ENCODE results near the gene SMPX. TPM values are rescaled to one million over a fixed set of nuclear protein-coding genes. Genes with fewer than 3 reads are reported as not detected.

Gene SMPX
- total and polyA plus RNA-seq, 2 of the 4 experiments (the other 2 are of a cell fraction), result not detected

DNA sequence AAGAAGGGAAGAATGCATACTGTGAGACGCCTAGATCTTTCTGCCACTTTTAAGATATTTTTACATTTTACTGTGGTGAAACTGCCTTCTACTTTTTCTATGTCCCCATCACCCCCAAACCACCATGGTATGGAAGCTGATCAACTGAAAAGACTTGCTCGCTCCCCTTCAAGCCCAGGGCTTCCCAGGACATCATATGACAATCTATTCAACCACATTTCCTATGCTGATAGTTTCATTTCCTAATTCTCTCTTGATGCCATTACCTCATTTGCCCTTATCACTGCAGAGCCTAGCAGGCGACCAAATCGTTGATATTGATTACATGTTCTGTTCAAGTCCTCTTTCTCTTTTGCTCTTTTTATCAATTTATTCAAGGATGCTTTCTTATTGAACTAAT, 59.6 kb downstream of the SMPX start:
- Histone ChIP-seq H3K79me1 (ENCODE audit: low read depth in 1 of 2, low read length in 2 of 2) (no peaks in the 10 kb centered on the region), H3K14ac (replicated peaks; ENCODE audit: low read depth, low read length) (no peak overlapping the region), H2AK9ac (replicated peaks; ENCODE audit: low read depth, low read length, poor library complexity) (no peak overlapping the region), H3K9me3 (ENCODE audit: control insufficient read depth, insufficient read depth, low read length) (no peaks in the 10 kb centered on the region), H3K27me3 (ENCODE audit: control insufficient read depth, insufficient read depth, low read length) (peaks cover 2% of the 10 kb centered on the region; the same call in 1 of the 2 replicates), H2BK15ac (ENCODE audit: low read depth, low read length) (no peak overlapping the region), H4K8ac (ENCODE audit: low read depth in 2 of 2, low read length in 2 of 2) (no peak overlapping the region), H3K4ac (ENCODE audit: low read depth, low read length) (no peak overlapping the region), H2AFZ (replicated peaks; ENCODE audit: low read length, poor library complexity) (no peak overlapping the region), H2BK120ac (ENCODE audit: low read depth, low read length) (no peak overlapping the region), H2AK5ac (ENCODE audit: low read depth, low read length) (no peak overlapping the region), H3K4me2 (ENCODE audit: low read depth, low read length) (no peak overlapping the region), H3K36me3 (ENCODE audit: control insufficient read depth, insufficient read depth, low read length) (no peaks in the 10 kb centered on the region), H4K5ac (ENCODE audit: low read depth, low read length) (no peak overlapping the region), H3K4me1 (ENCODE audit: control insufficient read depth, insufficient read depth, low read length) (no peaks in the 10 kb centered on the region), H4K91ac (ENCODE audit: insufficient read depth, low read depth, low read length) (no peak overlapping the region), H3K9ac (ENCODE audit: low read depth, low read length) (no peak overlapping the region), H3K56ac (ENCODE audit: extremely low read depth, insufficient read depth, low read length) (no peak overlapping the region), H3K27ac (ENCODE audit: insufficient read depth, low read length) (no peak overlapping the region), H3K18ac (ENCODE audit: low read depth, low read length) (no peak overlapping the region), H4K20me1 (ENCODE audit: insufficient read depth, low read length) (no peaks in the 10 kb centered on the region), H3K4me3 (ENCODE audit: insufficient read depth, low read depth, low read length) (no peak overlapping the region), H3K9me1 (ENCODE audit: insufficient read depth, low read length) (no peaks in the 10 kb centered on the region), H2BK5ac (ENCODE audit: low read depth, low read length, poor library complexity, severe bottlenecking) (no peak overlapping the region), H2BK20ac (ENCODE audit: low read depth, low read length) (no peak overlapping the region), H3K23ac (ENCODE audit: low read depth, low read length) (no peak overlapping the region)
- POLR2A ChIA-PET (ENCODE audit: unreplicated experiment), result no interaction called here
- no CpG with 5 or more reads among the region's 4 CpGs for WGBS, 2 experiments (ENCODE audit: extremely low coverage in 2 of 2, insufficient read length in 1 of 2)
- no TSS peak for BruUV-seq (replicated peaks)
- intact Hi-C loops (cut with micrococcal nuclease) (no loop called here), dilution Hi-C loops (cut with HindIII; ENCODE audit: low sequenced_read_pairs, unreplicated experiment) (no loop called here), in situ Hi-C loops (cut with MboI; ENCODE audit: low sequenced_read_pairs) (no loop called here)
- DNase-seq (no peak), ATAC-seq (ENCODE audit: low read depth) (no peak)
- CTCF ChIA-PET, result no interaction called here
- TF ChIP-seq POLR2A (IDR thresholded peaks at IDR 0.05; ENCODE audit: low read depth, low read length) (no peak), MAFK (IDR thresholded peaks at IDR 0.05; ENCODE audit: low read depth, low read length) (no peak), MAZ (IDR thresholded peaks at IDR 0.05; ENCODE audit: borderline replicate concordance, low read depth, low read length) (no peak), NFE2L2 (IDR thresholded peaks at IDR 0.05; ENCODE audit: low read depth, low read length) (no peak), SMC3 (IDR thresholded peaks at IDR 0.05; ENCODE audit: low read depth, low read length) (no peak), RFX5 (IDR thresholded peaks at IDR 0.05; ENCODE audit: low read depth, low read length) (no peak), RAD21 (IDR thresholded peaks at IDR 0.05; ENCODE audit: low read length) (no peak), RCOR1 (IDR thresholded peaks at IDR 0.05; ENCODE audit: insufficient replicate concordance, low read length) (no peak)
- TF ChIP-seq, protein P1, sequence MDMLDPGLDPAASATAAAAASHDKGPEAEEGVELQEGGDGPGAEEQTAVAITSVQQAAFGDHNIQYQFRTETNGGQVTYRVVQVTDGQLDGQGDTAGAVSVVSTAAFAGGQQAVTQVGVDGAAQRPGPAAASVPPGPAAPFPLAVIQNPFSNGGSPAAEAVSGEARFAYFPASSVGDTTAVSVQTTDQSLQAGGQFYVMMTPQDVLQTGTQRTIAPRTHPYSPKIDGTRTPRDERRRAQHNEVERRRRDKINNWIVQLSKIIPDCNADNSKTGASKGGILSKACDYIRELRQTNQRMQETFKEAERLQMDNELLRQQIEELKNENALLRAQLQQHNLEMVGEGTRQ (IDR thresholded peaks at IDR 0.05; ENCODE audit: low read depth, low read length), result no peak
- TF ChIP-seq, protein P2, sequence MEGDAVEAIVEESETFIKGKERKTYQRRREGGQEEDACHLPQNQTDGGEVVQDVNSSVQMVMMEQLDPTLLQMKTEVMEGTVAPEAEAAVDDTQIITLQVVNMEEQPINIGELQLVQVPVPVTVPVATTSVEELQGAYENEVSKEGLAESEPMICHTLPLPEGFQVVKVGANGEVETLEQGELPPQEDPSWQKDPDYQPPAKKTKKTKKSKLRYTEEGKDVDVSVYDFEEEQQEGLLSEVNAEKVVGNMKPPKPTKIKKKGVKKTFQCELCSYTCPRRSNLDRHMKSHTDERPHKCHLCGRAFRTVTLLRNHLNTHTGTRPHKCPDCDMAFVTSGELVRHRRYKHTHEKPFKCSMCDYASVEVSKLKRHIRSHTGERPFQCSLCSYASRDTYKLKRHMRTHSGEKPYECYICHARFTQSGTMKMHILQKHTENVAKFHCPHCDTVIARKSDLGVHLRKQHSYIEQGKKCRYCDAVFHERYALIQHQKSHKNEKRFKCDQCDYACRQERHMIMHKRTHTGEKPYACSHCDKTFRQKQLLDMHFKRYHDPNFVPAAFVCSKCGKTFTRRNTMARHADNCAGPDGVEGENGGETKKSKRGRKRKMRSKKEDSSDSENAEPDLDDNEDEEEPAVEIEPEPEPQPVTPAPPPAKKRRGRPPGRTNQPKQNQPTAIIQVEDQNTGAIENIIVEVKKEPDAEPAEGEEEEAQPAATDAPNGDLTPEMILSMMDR (conservative IDR thresholded peaks at IDR 0.05; ENCODE audit: low read depth, low read length), result no peak
- TF ChIP-seq, protein P3, sequence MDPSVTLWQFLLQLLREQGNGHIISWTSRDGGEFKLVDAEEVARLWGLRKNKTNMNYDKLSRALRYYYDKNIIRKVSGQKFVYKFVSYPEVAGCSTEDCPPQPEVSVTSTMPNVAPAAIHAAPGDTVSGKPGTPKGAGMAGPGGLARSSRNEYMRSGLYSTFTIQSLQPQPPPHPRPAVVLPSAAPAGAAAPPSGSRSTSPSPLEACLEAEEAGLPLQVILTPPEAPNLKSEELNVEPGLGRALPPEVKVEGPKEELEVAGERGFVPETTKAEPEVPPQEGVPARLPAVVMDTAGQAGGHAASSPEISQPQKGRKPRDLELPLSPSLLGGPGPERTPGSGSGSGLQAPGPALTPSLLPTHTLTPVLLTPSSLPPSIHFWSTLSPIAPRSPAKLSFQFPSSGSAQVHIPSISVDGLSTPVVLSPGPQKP (IDR thresholded peaks at IDR 0.05; ENCODE audit: borderline replicate concordance, low read depth, low read length), result no peak
